MM.1S (cell line): ENCODE measurements around the gene ADARB2.
"Not testable (repeated sequence)": the region's sequence is repeated elsewhere in the genome, so short reads cannot be mapped to it uniquely, and the experiment has no call there.

Experiments used
- DNase-seq: peaks from one replicate; pipeline ENCODE4 v3.0.0-alpha.2; 2015
- H2AFZ ChIP-seq: fragments of 300-600 bp; sonication (generic); 2 replicates; pipeline ENCODE4 v1.6.0; 2016; ENCODE audit warnings: antibody characterized with exemption, low read length
- H3F3A ChIP-seq: fragments of 300-600 bp; sonication (generic); 2 replicates; pipeline ENCODE4 v1.6.1; 2016; ENCODE audit warnings: mild to moderate bottlenecking, antibody characterized with exemption, low read length, moderate library complexity, mixed read lengths; ENCODE audit not compliant: insufficient read depth
- H3K27ac ChIP-seq: fragments of 300-600 bp; sonication (generic); 2 replicates; pipeline ENCODE4 v1.5.1; 2016; ENCODE audit warnings: mild to moderate bottlenecking, low read length
- H3K27me3 ChIP-seq: fragments of 300-600 bp; sonication (generic); replicated peaks from 2 replicates; pipeline ENCODE4 v1.6.0; 2016; ENCODE audit warnings: low read length; ENCODE audit not compliant: insufficient read depth
- H3K36me3 ChIP-seq: fragments of 300-600 bp; sonication (generic); replicated peaks from 2 replicates; pipeline ENCODE4 v1.6.1; 2016; ENCODE audit warnings: mild to moderate bottlenecking, low read length, mixed read lengths; ENCODE audit not compliant: insufficient read depth
- H3K4me1 ChIP-seq: fragments of 300-600 bp; sonication (generic); 2 replicates; pipeline ENCODE4 v1.6.1; 2016; ENCODE audit warnings: low read length, mixed read lengths
- H3K4me2 ChIP-seq: fragments of 300-600 bp; sonication (generic); 2 replicates; pipeline ENCODE4 v1.6.0; 2016; ENCODE audit warnings: low read depth, low read length
- H3K4me3 ChIP-seq: fragments of 300-600 bp; sonication (generic); 2 replicates; pipeline ENCODE4 v1.5.1; 2016; ENCODE audit warnings: low read length, mixed read lengths
- H3K79me2 ChIP-seq: fragments of 300-600 bp; sonication (generic); 2 replicates; pipeline ENCODE4 v1.6.1; 2016; ENCODE audit warnings: mixed run types, low read length, mixed read lengths
- H3K9ac ChIP-seq: fragments of 300-600 bp; sonication (generic); 2 replicates; pipeline ENCODE4 v1.6.1; 2016; ENCODE audit warnings: low read length, mixed read lengths
- H3K9me2 ChIP-seq: fragments of 300-600 bp; sonication (generic); replicated peaks from 2 replicates; pipeline ENCODE4 v1.6.1; 2016; ENCODE audit warnings: mild to moderate bottlenecking, low read length, mixed read lengths; ENCODE audit not compliant: insufficient read depth
- H3K9me3 ChIP-seq: fragments of 300-600 bp; sonication (generic); replicated peaks from 2 replicates; pipeline ENCODE4 v1.6.1; 2016; ENCODE audit warnings: mild to moderate bottlenecking, low read length, mixed read lengths; ENCODE audit not compliant: insufficient read depth
- H4K20me1 ChIP-seq: fragments of 300-600 bp; sonication (generic); 2 replicates; pipeline ENCODE4 v1.6.1; 2016; ENCODE audit warnings: mild to moderate bottlenecking, low read length, moderate library complexity, mixed read lengths; ENCODE audit not compliant: insufficient read depth
- EZH2 ChIP-seq: fragments of 300-600 bp; sonication (generic); optimal IDR thresholded peaks from 2 replicates; pipeline ENCODE3; 2017; ENCODE audit warnings: low read depth, mild to moderate bottlenecking, antibody characterized with exemption, low read length, mixed read lengths
- EZH2phosphoT487 ChIP-seq: fragments of 300-600 bp; sonication (generic); IDR thresholded peaks from 2 replicates; pipeline ENCODE4 v1.6.1; 2018; ENCODE audit warnings: antibody characterized with exemption, low read length
- TF ChIP-seq, protein P1 (sequence below): fragments of 300-600 bp; sonication (generic); IDR thresholded peaks from 2 replicates; pipeline ENCODE4 v1.5.1; 2016; ENCODE audit warnings: antibody characterized with exemption, low read length, mixed read lengths

ADARB2 gene

GRCh38 chr10:1249142-1249920, 488.0 kb downstream of the ADARB2 start:
- TF ChIP-seq EZH2phosphoT487 (no peak), EZH2 (no peak)
- TF ChIP-seq, protein P1, sequence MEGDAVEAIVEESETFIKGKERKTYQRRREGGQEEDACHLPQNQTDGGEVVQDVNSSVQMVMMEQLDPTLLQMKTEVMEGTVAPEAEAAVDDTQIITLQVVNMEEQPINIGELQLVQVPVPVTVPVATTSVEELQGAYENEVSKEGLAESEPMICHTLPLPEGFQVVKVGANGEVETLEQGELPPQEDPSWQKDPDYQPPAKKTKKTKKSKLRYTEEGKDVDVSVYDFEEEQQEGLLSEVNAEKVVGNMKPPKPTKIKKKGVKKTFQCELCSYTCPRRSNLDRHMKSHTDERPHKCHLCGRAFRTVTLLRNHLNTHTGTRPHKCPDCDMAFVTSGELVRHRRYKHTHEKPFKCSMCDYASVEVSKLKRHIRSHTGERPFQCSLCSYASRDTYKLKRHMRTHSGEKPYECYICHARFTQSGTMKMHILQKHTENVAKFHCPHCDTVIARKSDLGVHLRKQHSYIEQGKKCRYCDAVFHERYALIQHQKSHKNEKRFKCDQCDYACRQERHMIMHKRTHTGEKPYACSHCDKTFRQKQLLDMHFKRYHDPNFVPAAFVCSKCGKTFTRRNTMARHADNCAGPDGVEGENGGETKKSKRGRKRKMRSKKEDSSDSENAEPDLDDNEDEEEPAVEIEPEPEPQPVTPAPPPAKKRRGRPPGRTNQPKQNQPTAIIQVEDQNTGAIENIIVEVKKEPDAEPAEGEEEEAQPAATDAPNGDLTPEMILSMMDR: no peak
- Histone ChIP-seq H3K9me2 (no peaks in the 10 kb centered on the region), H3K4me2 (no peak overlapping the region), H3K27ac (no peak overlapping the region), H3K9me3 (no peaks in the 10 kb centered on the region), H3K4me3 (no peak overlapping the region), H3K79me2 (no peaks in the 10 kb centered on the region), H4K20me1 (no peaks in the 10 kb centered on the region), H3K27me3 (no peaks in the 10 kb centered on the region), H3K4me1 (no peaks in the 10 kb centered on the region), H3K36me3 (no peaks in the 10 kb centered on the region), H3F3A (no peaks in the 10 kb centered on the region), H2AFZ (no peak overlapping the region), H3K9ac (no peak overlapping the region)
- DNase-seq: no peak

DNA sequence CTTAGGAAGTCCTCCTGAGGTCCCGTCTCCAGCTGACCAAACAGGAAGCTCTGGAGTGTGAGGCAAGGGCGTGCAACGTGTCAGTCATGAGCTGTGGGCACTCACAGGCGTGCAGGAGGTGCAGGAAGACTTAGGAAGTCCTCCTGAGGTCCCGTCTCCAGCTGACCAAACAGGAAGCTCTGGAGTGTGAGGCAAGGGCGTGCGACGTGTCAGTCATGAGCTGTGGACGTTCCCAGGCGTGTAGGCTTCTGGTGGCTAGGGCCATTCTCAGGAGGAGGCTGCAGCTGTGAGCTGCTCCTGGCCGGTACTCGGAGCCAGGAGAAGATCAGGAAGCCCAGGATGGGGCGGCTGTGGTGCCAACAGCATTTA, 489.1 kb downstream of the ADARB2 start:
- H3K79me2 ChIP-seq, DNase-seq: not testable (repeated sequence)

DNA sequence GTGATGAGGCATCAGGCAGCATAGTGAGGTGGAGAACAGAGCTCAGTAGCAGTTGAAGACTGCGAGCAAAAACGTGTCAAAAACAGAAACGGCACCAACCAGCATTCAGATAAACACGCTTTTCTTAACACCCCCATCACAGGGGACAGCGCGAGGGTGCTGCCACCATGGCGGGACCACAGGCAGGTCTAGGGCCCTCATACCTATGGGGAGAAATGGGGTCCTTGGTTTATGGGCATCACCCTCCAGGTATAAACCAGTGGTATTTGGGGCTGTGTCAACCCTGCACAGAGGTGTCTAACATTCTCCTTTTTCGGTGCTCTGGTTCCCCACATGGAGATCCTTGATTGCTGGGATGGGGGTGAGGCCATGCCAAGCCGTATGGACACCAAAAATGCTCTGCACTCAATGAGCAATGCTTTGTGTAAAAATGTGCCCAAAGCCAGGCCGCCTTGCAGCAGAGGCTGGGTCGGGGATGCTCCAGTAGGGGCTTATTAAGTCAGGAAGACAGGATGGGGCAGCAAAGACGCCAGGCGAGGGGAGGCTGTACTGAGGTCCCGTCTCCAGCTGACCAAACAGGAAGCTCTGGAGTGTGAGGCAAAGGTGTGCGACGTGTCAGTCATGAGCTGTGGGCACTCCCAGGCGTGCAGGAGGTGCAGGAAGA, 489.6 kb downstream of the ADARB2 start:
- H3K36me3 ChIP-seq: no peaks in the 10 kb centered on the region
- DNase-seq: no peak
- H3K9me2 ChIP-seq: no peaks in the 10 kb centered on the region
- TF ChIP-seq EZH2phosphoT487: no peak
- TF ChIP-seq EZH2: no peak
- TF ChIP-seq, protein P1: no peak
- H3K9me3 ChIP-seq: no peaks in the 10 kb centered on the region
- H3K4me1 ChIP-seq: no peaks in the 10 kb centered on the region
- no peaks in the 10 kb centered on the region for H3K27me3 ChIP-seq
- H2AFZ ChIP-seq: no peak overlapping the region
- no peaks in the 10 kb centered on the region for H3F3A ChIP-seq
- no peak overlapping the region for H3K27ac ChIP-seq
- H3K4me3 ChIP-seq: no peak overlapping the region
- no peaks in the 10 kb centered on the region for H4K20me1 ChIP-seq
- no peak overlapping the region for H3K4me2 ChIP-seq
- H3K9ac ChIP-seq: no peak overlapping the region
- no peaks in the 10 kb centered on the region for H3K79me2 ChIP-seq

More for the DNA sequence above, 489.1 kb downstream of the ADARB2 start:
- H3K4me2 ChIP-seq, H3K9ac ChIP-seq, H2AFZ ChIP-seq, H3F3A ChIP-seq, H3K4me3 ChIP-seq, H3K9me2 ChIP-seq, H3K4me1 ChIP-seq, H3K36me3 ChIP-seq, H3K27me3 ChIP-seq, H3K9me3 ChIP-seq, H3K27ac ChIP-seq, H4K20me1 ChIP-seq: not testable (repeated sequence)

GRCh38 chr10:1244493-1244892, 492.8 kb downstream of the ADARB2 start:
- no peaks in the 10 kb centered on the region for H3K27me3 ChIP-seq
- no peaks in the 10 kb centered on the region for H4K20me1 ChIP-seq
- H3K9me3 ChIP-seq: no peaks in the 10 kb centered on the region

More at GRCh38 chr10:1244493-1244892, 492.8 kb downstream of the ADARB2 start:
- no peak overlapping the region for H2AFZ ChIP-seq
- H3K4me1 ChIP-seq: no peaks in the 10 kb centered on the region
- H3K27ac ChIP-seq: no peak overlapping the region
- H3K9me2 ChIP-seq: no peaks in the 10 kb centered on the region
- H3K9ac ChIP-seq: no peak overlapping the region
- no peaks in the 10 kb centered on the region for H3F3A ChIP-seq
- H3K36me3 ChIP-seq: no peaks in the 10 kb centered on the region
- H3K4me3 ChIP-seq: no peak overlapping the region
- TF ChIP-seq, protein P1: no peak
- TF ChIP-seq EZH2 (no peak), EZH2phosphoT487 (no peak)
- H3K79me2 ChIP-seq: no peaks in the 10 kb centered on the region
- H3K4me2 ChIP-seq: no peak overlapping the region
- DNase-seq: no peak
